Pulmonary artery endothelial cell (primary cell): ENCODE measurements around the gene ZMYND11. TPM values are rescaled to one million over a fixed set of nuclear protein-coding genes. Genes with fewer than 3 reads are reported as not detected.
"Not testable (repeated sequence)": the region's sequence is repeated elsewhere in the genome, so short reads cannot be mapped to it uniquely, and the experiment has no call there.

ENCODE experiments used
- DNase-seq: peaks from one replicate; pipeline ENCODE4 v3.0.0-alpha.2; 2011; ENCODE audit warnings: low read depth, low spot score
- total RNA-seq: library from RNA; depleted of rRNA; stranded (reverse); fragments of >200 nt; gene quantifications from 2 replicates; pipeline ENCODE4 v1.2.3, GENCODE V29; 2014

The ZMYND11 gene
- total RNA-seq, 1 donor from 2014 or later = 53.2 TPM

- DNase-seq = no peak
These were observed 2.0 kb upstream of the ZMYND11 start for GRCh38 chr10:132946-133898.

DNA sequence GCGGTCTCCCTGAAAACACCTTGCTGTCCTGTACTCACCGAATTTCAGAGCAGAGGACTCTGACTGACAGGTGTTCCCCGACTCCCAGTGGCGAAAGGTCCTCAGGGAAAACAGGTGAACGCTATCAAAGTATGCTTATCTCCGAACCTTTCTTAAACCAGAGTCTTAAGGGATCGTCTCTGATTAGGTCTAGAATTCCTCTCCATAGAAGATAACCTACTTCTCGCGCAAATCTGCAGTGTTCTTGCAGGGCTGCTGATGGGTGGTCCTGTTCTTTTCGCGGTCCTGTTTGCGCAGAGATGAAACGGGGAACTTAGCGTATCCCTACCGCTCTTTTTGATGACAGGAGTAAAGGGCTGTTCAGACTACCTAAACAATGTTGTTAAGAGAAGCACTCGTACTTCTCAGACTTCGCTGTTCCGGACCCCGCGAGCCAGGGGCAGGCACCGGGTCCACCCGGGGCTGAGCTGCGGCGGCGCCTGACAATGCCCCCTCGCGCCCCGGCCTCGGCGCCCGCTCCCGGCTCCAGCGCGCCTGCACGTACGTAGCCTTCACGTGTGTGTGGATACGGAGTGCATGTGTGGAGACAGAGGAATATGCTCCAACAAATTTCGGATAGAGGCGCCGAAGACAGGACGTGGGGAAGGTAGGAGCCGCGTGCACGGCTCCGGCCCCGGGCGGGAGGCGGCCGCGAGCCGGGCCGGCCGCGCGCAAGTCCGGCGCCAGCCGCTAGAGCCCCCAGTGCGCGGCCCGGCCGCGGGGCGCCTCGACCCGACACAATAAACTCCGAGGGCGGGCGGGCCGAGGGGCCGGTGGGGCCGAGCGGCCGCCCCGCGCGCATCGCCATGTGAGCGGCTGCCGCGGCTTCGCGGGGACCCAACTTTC is 766 bp upstream of the ZMYND11 start:
- no peak for DNase-seq

- DNase-seq = no peak
These were observed 578 bp downstream of the ZMYND11 start for GRCh38 chr10:135601-136464.

DNA sequence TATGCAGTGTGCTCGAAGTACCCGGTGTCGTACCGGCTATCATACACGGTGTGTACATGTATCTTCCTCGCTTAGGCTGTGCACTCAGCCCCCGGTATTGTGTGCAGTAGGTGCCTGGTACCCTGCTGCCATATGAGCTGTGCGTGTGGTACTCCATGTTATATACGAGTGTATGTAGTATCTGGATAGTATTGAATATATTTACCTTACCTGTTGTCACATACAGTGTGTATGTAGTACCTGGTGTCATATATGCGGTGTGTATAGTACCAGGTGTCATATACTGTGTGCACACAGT is 1.2 kb downstream of the ZMYND11 start:
- no peak for DNase-seq

DNA sequence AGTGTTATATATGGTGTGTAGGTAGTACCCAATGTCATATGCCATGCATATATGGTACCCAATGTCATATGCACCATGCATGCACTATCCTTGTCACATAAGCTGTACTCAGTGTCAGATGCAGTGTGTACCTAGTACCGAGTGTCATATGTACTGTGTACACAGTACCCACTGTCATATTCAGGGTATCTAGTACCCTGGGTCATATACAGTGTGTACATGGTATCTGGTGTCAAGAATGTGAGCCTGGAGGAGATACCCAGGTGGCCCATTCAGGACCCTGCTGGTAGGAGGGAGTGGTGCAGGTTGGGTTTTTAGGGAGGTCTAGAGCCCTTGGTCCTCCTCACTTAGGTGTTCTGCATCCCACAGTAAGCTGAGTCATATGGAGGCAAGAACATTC is 1.8 kb downstream of the ZMYND11 start:
- DNase-seq = no peak

DNA sequence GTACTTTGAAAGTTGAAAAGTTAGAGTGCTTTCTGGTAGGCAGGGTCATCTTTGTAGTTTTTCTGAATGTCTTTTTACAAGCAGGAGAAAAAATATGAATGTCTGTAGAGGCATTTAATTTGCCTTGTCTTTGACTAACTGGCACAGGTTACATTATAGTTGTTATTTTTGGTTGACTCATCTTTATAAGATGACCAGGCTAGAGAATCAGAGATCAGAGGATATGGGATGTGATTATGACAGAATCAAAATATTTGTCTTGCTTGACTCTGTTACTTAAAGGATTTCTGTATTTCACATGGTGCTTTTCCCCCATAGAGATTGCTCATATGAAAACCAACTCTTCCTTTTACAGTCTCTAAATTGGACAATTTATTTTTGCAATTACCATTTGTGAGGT is 2.4 kb downstream of the ZMYND11 start:
- no peak for DNase-seq

GRCh38 chr10:142371-142770 is 7.1 kb downstream of the ZMYND11 start:
- no peak for DNase-seq

- DNase-seq = no peak
These were observed 17.7 kb downstream of the ZMYND11 start for GRCh38 chr10:152915-153314.

GRCh38 chr10:154348-154747 is 19.1 kb downstream of the ZMYND11 start:
- DNase-seq = no peak

DNA sequence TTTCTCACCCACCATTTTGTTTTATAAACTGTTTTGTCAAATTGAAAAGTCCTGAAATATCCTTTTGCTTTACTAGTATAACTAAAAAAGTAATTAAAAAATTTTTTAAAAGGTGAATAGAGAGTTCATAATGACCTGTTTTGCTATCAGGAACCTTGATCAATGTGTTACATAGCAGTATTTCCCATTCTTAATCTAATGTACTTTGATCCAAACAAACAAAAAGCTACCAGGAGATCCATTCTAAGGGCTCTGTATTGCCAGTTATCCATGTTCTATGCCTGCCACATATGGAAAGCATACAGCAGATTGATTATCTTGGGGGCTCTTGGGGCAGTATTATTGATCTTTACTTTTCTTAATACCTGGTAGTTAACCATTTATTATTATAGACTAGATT is 32.1 kb downstream of the ZMYND11 start:
- no peak for DNase-seq

DNA sequence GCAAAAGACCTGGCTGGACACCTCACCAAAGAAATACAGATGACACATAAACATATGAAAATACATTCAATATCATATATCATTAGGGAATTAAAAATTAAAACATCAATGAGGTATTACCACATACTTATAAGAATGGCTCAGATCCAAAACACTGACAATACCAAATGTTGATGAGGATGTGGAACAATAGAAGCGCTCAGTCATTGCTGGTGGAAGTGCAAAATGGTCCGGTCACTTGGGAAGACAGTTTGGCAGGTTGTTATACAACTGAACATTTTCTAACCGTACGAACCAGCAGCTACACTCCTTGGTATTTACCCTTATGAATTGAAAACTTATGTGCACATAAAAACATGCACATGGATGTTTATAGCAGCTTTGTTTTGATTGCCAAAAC is 38.5 kb downstream of the ZMYND11 start:
- no peak for DNase-seq

DNA sequence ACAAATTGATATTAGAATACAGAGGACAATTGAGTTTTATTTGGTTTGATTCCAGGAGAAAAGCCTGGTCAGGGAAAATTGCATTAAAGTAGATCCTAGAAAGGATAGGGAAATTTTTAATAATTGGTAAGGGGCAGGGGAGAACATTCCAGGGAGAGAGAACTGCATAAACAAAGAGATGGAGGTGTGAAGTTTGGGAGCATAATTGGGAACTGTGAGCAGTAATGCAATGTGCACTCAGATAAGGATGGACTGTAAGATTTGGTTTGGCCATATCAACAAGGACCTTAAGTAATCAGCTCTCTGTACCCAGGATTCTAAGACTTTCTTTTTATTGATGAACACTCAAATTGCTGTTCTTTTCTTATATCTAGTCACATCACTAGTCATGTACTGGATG is 41.4 kb downstream of the ZMYND11 start:
- DNase-seq = no peak

DNA sequence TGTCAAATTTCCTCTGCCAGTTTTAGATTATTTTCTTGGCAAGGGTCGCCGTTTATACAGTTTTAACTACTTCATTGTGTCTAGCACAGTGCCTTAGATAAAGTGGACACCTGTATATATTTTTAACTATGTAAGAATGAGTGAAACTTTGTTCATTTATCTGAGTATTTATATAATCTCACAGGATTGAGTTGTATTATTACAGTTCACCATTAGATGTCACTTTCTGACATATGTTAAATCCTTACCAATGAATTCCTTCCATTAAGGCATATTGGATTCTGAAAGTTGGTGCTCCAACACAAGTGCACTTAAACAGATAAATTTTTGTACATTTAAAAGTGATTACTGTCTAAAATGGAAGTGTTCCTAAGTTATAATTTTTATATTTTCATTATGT is 43.0 kb downstream of the ZMYND11 start:
- DNase-seq = no peak

GRCh38 chr10:178723-179122 is 43.5 kb downstream of the ZMYND11 start:
- DNase-seq = no peak

DNA sequence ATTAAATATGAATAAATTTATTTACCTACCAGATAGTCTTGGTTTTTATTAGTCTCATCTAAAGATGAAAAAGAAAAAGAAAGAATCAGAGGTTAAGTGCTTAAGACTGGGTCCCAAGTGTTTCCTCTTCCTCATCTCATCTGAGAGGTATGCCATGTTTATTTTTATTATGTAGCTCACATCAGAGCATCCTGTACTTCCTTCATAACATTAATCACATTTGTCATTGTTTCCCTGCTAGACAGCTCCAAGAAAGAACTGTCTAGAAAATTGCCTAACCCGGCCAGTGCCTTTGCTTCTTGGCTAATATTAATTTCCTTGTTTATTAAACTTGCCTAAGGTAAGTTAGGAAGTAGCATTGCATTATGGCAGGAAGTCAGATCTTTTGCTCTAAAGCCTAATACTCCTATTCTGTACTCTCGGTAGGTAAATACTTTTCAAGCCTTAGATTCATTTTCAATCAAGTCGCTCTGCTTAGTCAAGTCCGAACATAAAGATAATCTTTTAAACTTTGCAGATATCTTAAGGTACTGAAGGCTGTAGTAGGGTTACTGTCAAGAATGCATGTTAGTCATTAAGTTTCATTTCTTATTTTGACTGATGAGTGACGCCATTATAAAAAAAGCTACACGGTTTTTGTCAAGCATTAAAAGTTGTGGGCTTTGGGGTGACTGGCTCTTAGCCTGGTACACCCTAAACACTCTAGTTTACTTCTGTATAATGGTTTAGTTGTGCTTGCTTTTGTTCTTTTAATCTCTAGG is 47.4 kb downstream of the ZMYND11 start:
- DNase-seq = peak; percentile 60

DNA sequence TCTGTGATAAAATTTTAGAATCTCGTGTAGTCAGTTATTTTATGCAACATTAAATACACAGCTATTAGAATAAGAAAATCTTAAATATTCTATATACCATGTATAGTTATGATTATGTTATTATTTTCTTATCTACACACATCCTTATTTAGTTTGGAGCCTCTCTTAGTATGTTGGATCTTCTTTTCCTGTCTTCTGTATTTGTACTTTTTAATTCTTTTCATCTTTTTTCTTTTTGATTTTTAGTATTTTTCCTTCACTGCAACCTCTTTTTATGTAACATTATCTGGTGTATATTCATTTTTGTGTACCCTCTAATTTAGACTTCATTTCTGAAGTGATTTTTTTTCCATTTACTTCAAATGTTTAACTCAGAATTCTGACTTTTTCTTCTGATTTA is 48.9 kb downstream of the ZMYND11 start:
- no peak for DNase-seq

DNA sequence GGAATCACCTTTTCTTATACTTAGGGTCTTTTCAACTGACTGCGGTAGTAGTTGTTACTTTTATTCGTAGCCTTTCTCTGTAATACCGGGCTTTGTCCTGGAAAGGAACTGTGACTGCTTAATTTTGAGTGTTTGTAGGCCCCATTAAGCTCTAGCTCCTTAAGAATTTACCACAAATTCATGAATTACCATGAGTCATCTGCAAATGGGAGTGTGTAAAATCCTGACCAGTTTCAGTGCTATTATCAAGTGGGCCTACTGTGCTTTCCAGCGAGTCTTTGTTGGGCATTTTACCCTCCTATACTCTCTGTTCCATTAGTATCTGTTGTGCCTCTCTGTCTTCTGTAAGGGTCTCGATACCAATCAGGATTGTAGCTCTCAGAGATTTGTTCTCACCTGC is 49.7 kb downstream of the ZMYND11 start:
- DNase-seq = no peak

- not testable (repeated sequence) for DNase-seq
These were observed 50.3 kb downstream of the ZMYND11 start for GRCh38 chr10:185571-185970.

DNA sequence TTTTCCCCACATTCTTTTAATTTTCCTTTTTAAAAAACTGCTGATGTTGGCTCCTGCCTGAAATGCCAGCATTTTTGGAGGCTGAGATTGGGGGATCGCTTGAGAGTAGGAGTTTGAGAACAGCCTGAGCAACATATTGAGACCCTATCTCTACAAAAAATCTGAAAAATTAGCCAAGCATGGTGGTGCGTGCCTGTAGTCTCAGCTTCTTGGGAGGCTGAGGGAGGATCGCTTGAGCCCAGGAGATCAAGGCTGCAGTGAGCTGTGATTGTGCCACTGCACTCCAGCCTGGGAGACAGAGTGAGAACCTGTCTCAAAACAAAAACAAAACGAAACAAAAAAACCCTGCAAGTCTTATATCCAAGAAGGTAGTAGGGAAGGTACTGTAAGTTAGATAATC is 51.7 kb downstream of the ZMYND11 start:
- no peak for DNase-seq

- no peak for DNase-seq
These were observed 53.3 kb downstream of the ZMYND11 start for GRCh38 chr10:188546-188945.

GRCh38 chr10:190216-190615 is 55.0 kb downstream of the ZMYND11 start:
- no peak for DNase-seq
